K562 (cell line): ENCODE measurements around the gene VILL. TPM values are rescaled to one million over a fixed set of nuclear protein-coding genes. Genes with fewer than 3 reads are reported as not detected.

ENCODE experiments used
- FOXA3 ChIP-seq, 2 experiments: fragments of 450-650 bp in 1 of 2; sonication (generic) in 1 of 2; formaldehyde crosslinking; IDR thresholded peaks in 1 of 2; conservative IDR thresholded peaks in 1 of 2; 2 replicates each; pipeline versions ENCODE4 v1.4.0 to v1.8.0; 2020 to 2022; ENCODE audit warnings: mild to moderate bottlenecking in 2 of 2, missing genetic modification reagents in 1 of 2
- FOXK2 ChIP-seq, 2 experiments: fragments of 450-650 bp; IDR thresholded peaks in 1 of 2; conservative IDR thresholded peaks in 1 of 2; 2 replicates each; pipeline ENCODE4 v1.6.1; 2016; ENCODE audit warnings: low read depth in 2 of 2, mild to moderate bottlenecking in 1 of 2
- FOXP4 ChIP-seq: sonication (generic); formaldehyde crosslinking; IDR thresholded peaks from 2 replicates; pipeline ENCODE4 v1.8.0; 2022; ENCODE audit warnings: mild to moderate bottlenecking, missing genetic modification reagents, borderline replicate concordance
- HBP1 ChIP-seq: fragments of 450-650 bp; formaldehyde crosslinking; IDR thresholded peaks from 2 replicates; pipeline ENCODE4 v1.4.0; 2022; ENCODE audit warnings: missing genetic modification characterization
- MYNN ChIP-seq, 2 experiments: sonication (generic); formaldehyde crosslinking in 1 of 2; IDR thresholded peaks; 2 replicates each; pipeline versions ENCODE4 v1.5.0 to v1.6.1; 2016 to 2020; ENCODE audit warnings: antibody characterized with exemption in 1 of 2, missing genetic modification reagents in 1 of 2
- NCOA2 ChIP-seq, 2 experiments: fragments of 450-650 bp; IDR thresholded peaks; 2 replicates each; pipeline ENCODE4 v1.6.1; 2018; ENCODE audit warnings: mild to moderate bottlenecking in 2 of 2, moderate library complexity in 1 of 2; ENCODE audit not compliant: partially characterized antibody in 2 of 2
- PTRF ChIP-seq: fragments of 450-650 bp; IDR thresholded peaks from 2 replicates; pipeline ENCODE4 v1.6.1; 2016; ENCODE audit warnings: mild to moderate bottlenecking, missing genetic modification characterization, missing compliant biosample characterization
- XRCC5 ChIP-seq: fragments of 200-400 bp; formaldehyde crosslinking; IDR thresholded peaks from 2 replicates; pipeline ENCODE4 v1.6.1; 2017; ENCODE audit warnings: low read depth, mild to moderate bottlenecking, low read length
- ZKSCAN8 ChIP-seq: fragments of 200-800 bp; sonication (Bioruptor generic); IDR thresholded peaks from 2 replicates; pipeline ENCODE4 v1.6.1; 2016; ENCODE audit warnings: missing genetic modification characterization, missing compliant biosample characterization
- ZNF224 ChIP-seq: sonication (generic); formaldehyde crosslinking; IDR thresholded peaks from 2 replicates; pipeline ENCODE4 v1.8.0; 2022; ENCODE audit warnings: mild to moderate bottlenecking, missing genetic modification reagents
- polyA plus RNA-seq, 8 experiments: library from polyadenylated mRNA; depleted of rRNA in 4 of 8; stranded (reverse) in 5 of 8; unstranded in 3 of 8; fragments of >200 nt; fragmentation: Nextera tagmentation in 2 of 8; fragmentation: Illumina TruSeq in 1 of 8; extraction: Ambion mirVana in 2 of 8; extraction: Trizol in 1 of 8; gene quantifications; 2 replicates each; pipeline versions ENCODE4 v1.2.1 to v1.2.3, GENCODE V29; 2011 to 2014; ENCODE audit warnings: inconsistent platforms in 1 of 8, missing spikeins in 1 of 8
- total RNA-seq, 7 experiments: library from RNA; depleted of rRNA in 6 of 7; stranded (reverse); fragments of >200 nt in 6 of 7; fragmentation: Illumina TruSeq in 2 of 7; extraction: Trizol in 2 of 7; gene quantifications; 2 replicates each; pipeline versions ENCODE4 v1.2.1 to v1.2.3, GENCODE V29; 2011 to 2021; ENCODE audit warnings: low replicate concordance in 1 of 7
- TF ChIP-seq, protein P1 (sequence below), 3 experiments: IDR thresholded peaks in 2 of 3; conservative IDR thresholded peaks in 1 of 3; 2 replicates each; pipeline ENCODE4 v1.5.1; 2011 to 2012; ENCODE audit warnings: low read length in 3 of 3, mild to moderate bottlenecking in 3 of 3, control low read depth in 2 of 3, improper control_type of control experiment in 1 of 3, inconsistent platforms in 1 of 3, low read depth in 1 of 3, mixed read lengths in 1 of 3, moderate library complexity in 1 of 3; ENCODE audit not compliant: insufficient read depth in 2 of 3
- TF ChIP-seq, protein P2 (sequence below): fragments of 200-800 bp; sonication (Bioruptor generic); IDR thresholded peaks from 2 replicates; pipeline ENCODE4 v1.6.1; 2016; ENCODE audit warnings: missing genetic modification characterization, missing compliant biosample characterization
- TF ChIP-seq, protein P3 (sequence below): fragments of 250-450 bp; sonication (Bioruptor Pico); IDR thresholded peaks from 2 replicates; pipeline ENCODE4 v1.8.0; 2022; ENCODE audit warnings: moderate library complexity, mild to moderate bottlenecking, inconsistent platforms

VILL gene
- total and polyA plus RNA-seq, 9 of the 15 experiments (the other 6 are each of a cell fraction or from before 2014, with no cell fraction given) = 0.11 to 16.0 (median 8.8) TPM

GRCh38 chr3:37974121-37975083 lies 16.2 kb upstream of the VILL start (continued):
- 0 out of 2 replicates have a peak, but pooled peaks have one; percentile 60 for TF ChIP-seq FOXP4 (CRISPR knock-in tag)
- no peak for TF ChIP-seq PTRF (tag)
- no peak for TF ChIP-seq NCOA2 (IDR thresholded peaks at IDR 0.05; ENCODE audit: partially characterized antibody in 2 of 2)
- TF ChIP-seq HBP1 = no peak; the same call in 1 of the 2 replicates
- TF ChIP-seq, protein P1, sequence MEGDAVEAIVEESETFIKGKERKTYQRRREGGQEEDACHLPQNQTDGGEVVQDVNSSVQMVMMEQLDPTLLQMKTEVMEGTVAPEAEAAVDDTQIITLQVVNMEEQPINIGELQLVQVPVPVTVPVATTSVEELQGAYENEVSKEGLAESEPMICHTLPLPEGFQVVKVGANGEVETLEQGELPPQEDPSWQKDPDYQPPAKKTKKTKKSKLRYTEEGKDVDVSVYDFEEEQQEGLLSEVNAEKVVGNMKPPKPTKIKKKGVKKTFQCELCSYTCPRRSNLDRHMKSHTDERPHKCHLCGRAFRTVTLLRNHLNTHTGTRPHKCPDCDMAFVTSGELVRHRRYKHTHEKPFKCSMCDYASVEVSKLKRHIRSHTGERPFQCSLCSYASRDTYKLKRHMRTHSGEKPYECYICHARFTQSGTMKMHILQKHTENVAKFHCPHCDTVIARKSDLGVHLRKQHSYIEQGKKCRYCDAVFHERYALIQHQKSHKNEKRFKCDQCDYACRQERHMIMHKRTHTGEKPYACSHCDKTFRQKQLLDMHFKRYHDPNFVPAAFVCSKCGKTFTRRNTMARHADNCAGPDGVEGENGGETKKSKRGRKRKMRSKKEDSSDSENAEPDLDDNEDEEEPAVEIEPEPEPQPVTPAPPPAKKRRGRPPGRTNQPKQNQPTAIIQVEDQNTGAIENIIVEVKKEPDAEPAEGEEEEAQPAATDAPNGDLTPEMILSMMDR (IDR thresholded peaks at IDR 0.05 in 2 of 3, conservative IDR thresholded peaks at IDR 0.05 in 1 of 3; ENCODE audit: insufficient read depth in 2 of 3, low read depth in 1 of 3, low read length in 3 of 3) = peak; percentile 98 to 99 (median 98)
- peak; percentile 66 to 75; a peak in 3 of 4 replicates for TF ChIP-seq FOXA3 (CRISPR knock-in tag; conservative IDR thresholded peaks at IDR 0.05 in 1 of 2, IDR thresholded peaks at IDR 0.05 in 1 of 2)
- no peak for TF ChIP-seq ZKSCAN8 (CRISPR knock-in tag)
- TF ChIP-seq, protein P2, sequence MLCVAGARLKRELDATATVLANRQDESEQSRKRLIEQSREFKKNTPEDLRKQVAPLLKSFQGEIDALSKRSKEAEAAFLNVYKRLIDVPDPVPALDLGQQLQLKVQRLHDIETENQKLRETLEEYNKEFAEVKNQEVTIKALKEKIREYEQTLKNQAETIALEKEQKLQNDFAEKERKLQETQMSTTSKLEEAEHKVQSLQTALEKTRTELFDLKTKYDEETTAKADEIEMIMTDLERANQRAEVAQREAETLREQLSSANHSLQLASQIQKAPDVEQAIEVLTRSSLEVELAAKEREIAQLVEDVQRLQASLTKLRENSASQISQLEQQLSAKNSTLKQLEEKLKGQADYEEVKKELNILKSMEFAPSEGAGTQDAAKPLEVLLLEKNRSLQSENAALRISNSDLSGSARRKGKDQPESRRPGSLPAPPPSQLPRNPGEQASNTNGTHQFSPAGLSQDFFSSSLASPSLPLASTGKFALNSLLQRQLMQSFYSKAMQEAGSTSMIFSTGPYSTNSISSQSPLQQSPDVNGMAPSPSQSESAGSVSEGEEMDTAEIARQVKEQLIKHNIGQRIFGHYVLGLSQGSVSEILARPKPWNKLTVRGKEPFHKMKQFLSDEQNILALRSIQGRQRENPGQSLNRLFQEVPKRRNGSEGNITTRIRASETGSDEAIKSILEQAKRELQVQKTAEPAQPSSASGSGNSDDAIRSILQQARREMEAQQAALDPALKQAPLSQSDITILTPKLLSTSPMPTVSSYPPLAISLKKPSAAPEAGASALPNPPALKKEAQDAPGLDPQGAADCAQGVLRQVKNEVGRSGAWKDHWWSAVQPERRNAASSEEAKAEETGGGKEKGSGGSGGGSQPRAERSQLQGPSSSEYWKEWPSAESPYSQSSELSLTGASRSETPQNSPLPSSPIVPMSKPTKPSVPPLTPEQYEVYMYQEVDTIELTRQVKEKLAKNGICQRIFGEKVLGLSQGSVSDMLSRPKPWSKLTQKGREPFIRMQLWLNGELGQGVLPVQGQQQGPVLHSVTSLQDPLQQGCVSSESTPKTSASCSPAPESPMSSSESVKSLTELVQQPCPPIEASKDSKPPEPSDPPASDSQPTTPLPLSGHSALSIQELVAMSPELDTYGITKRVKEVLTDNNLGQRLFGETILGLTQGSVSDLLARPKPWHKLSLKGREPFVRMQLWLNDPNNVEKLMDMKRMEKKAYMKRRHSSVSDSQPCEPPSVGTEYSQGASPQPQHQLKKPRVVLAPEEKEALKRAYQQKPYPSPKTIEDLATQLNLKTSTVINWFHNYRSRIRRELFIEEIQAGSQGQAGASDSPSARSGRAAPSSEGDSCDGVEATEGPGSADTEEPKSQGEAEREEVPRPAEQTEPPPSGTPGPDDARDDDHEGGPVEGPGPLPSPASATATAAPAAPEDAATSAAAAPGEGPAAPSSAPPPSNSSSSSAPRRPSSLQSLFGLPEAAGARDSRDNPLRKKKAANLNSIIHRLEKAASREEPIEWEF = no peak
- TF ChIP-seq ZNF224 (CRISPR knock-in tag) = 0 out of 2 replicates have a peak, but pooled peaks have one; percentile 11
- TF ChIP-seq MYNN (IDR thresholded peaks at IDR 0.05) = 0 out of 2 replicates have a peak, but pooled peaks have one; percentile 47
- no peak for TF ChIP-seq MYNN (CRISPR knock-in tag; IDR thresholded peaks at IDR 0.05)
- TF ChIP-seq XRCC5 = peak; percentile 81; the same call in 1 of the 2 replicates
- peak; percentile 82 for TF ChIP-seq FOXK2 (conservative IDR thresholded peaks at IDR 0.05 in 1 of 2, IDR thresholded peaks at IDR 0.05 in 1 of 2; ENCODE audit: low read depth in 2 of 2)
- TF ChIP-seq, protein P3, sequence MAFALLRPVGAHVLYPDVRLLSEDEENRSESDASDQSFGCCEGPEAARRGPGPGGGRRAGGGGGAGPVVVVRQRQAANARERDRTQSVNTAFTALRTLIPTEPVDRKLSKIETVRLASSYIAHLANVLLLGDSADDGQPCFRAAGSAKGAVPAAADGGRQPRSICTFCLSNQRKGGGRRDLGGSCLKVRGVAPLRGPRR = no peak
